Activated naive CD8-positive, alpha-beta T cell treated with anti-CD3 and anti-CD28 coated beads for 36 hours (primary cell): ENCODE results near the gene POU2F1. TPM values are rescaled to one million over a fixed set of nuclear protein-coding genes. Genes with fewer than 3 reads are reported as not detected.

Experiments
- DNase-seq: peaks from one replicate; pipeline ENCODE4 v3.0.0; 2021
- H3K27ac Mint-ChIP-seq: one replicate; pipeline ENCODE4 v1.8.0; 2022; ENCODE audit warnings: mild to moderate bottlenecking, moderate library complexity, mixed read lengths
- H3K27me3 Mint-ChIP-seq: one replicate; pipeline ENCODE4 v1.8.0; 2022; ENCODE audit warnings: mild to moderate bottlenecking, mixed read lengths
- H3K36me3 Mint-ChIP-seq: one replicate; pipeline ENCODE4 v1.8.0; 2021; ENCODE audit warnings: mild to moderate bottlenecking, mixed read lengths
- H3K4me1 Mint-ChIP-seq: one replicate; pipeline ENCODE4 v1.8.0; 2021; ENCODE audit warnings: mixed read lengths
- H3K4me3 Mint-ChIP-seq: one replicate; pipeline ENCODE4 v1.8.0; 2022; ENCODE audit warnings: mild to moderate bottlenecking, moderate library complexity, mixed read lengths
- H3K9me3 Mint-ChIP-seq: one replicate; pipeline ENCODE4 v1.8.0; 2022; ENCODE audit warnings: mixed read lengths
- total RNA-seq, 2 experiments: library from RNA; stranded (reverse); gene quantifications; one replicate each; pipeline ENCODE4 v1.2.3, GENCODE V29; 2021

The POU2F1 gene
- total RNA-seq, 2 experiments from 2014 or later, result 13.5 to 17.3 TPM

GRCh38 chr1:167263819-167264464, 43.3 kb downstream of the POU2F1 start:
- DNase-seq, result no peak
- Mint-ChIP-seq H3K36me3 (peaks cover 3% of the 10 kb centered on the region), H3K27ac (no peak overlapping the region), H3K9me3 (no peaks in the 10 kb centered on the region), H3K27me3 (no peaks in the 10 kb centered on the region), H3K4me3 (no peak overlapping the region), H3K4me1 (peaks cover 21% of the 10 kb centered on the region)

GRCh38 chr1:167266965-167267364, 46.3 kb downstream of the POU2F1 start:
- Mint-ChIP-seq H3K4me3 (no peak overlapping the region), H3K9me3 (no peaks in the 10 kb centered on the region), H3K36me3 (no peaks in the 10 kb centered on the region), H3K27ac (no peak overlapping the region), H3K4me1 (peaks cover 14% of the 10 kb centered on the region), H3K27me3 (no peaks in the 10 kb centered on the region)
- DNase-seq, result no peak

- H3K27ac Mint-ChIP-seq, result no peak overlapping the region
Measured at GRCh38 chr1:167268347-167268787, 47.7 kb downstream of the POU2F1 start.

GRCh38 chr1:167270349-167271092, 49.8 kb downstream of the POU2F1 start:
- H3K36me3 Mint-ChIP-seq, result no peaks in the 10 kb centered on the region
- no peak overlapping the region for H3K4me3 Mint-ChIP-seq
- H3K27me3 Mint-ChIP-seq, result no peaks in the 10 kb centered on the region
- H3K9me3 Mint-ChIP-seq, result peaks cover 1% of the 10 kb centered on the region
- H3K27ac Mint-ChIP-seq, result no peak overlapping the region
- no peak for DNase-seq
- H3K4me1 Mint-ChIP-seq, result peaks cover 28% of the 10 kb centered on the region

More at GRCh38 chr1:167268347-167268787, 47.7 kb downstream of the POU2F1 start:
- Mint-ChIP-seq H3K9me3 (peaks cover 1% of the 10 kb centered on the region), H3K27me3 (no peaks in the 10 kb centered on the region), H3K4me1 (peaks cover 18% of the 10 kb centered on the region), H3K36me3 (no peaks in the 10 kb centered on the region), H3K4me3 (no peak overlapping the region)
- DNase-seq, result no peak

- Mint-ChIP-seq H3K9me3 (peaks cover 1% of the 10 kb centered on the region), H3K27ac (no peak overlapping the region), H3K4me3 (no peak overlapping the region), H3K27me3 (no peaks in the 10 kb centered on the region), H3K4me1 (peaks cover 43% of the 10 kb centered on the region), H3K36me3 (peaks cover under 1% of the 10 kb centered on the region)
- DNase-seq, result no peak
Measured at GRCh38 chr1:167272369-167272957, 51.8 kb downstream of the POU2F1 start.

- no peak for DNase-seq
- Mint-ChIP-seq H3K36me3 (peaks cover 6% of the 10 kb centered on the region), H3K4me3 (no peak overlapping the region), H3K4me1 (peaks cover 44% of the 10 kb centered on the region), H3K27me3 (no peaks in the 10 kb centered on the region), H3K27ac (no peak overlapping the region), H3K9me3 (peaks cover 1% of the 10 kb centered on the region)
Measured at GRCh38 chr1:167273027-167273800, 52.5 kb downstream of the POU2F1 start.

GRCh38 chr1:167274061-167274460, 53.4 kb downstream of the POU2F1 start:
- Mint-ChIP-seq H3K4me3 (no peak overlapping the region), H3K36me3 (peaks cover 6% of the 10 kb centered on the region), H3K27me3 (no peaks in the 10 kb centered on the region), H3K27ac (no peak overlapping the region), H3K4me1 (peaks cover 42% of the 10 kb centered on the region), H3K9me3 (peaks cover 1% of the 10 kb centered on the region)
- no peak for DNase-seq

GRCh38 chr1:167276969-167277368, 56.3 kb downstream of the POU2F1 start:
- H3K9me3 Mint-ChIP-seq, result peaks cover 1% of the 10 kb centered on the region
- no peak overlapping the region for H3K4me3 Mint-ChIP-seq
- peak; percentile 9 for DNase-seq
- H3K36me3 Mint-ChIP-seq, result peaks cover 6% of the 10 kb centered on the region
- no peaks in the 10 kb centered on the region for H3K27me3 Mint-ChIP-seq
- H3K27ac Mint-ChIP-seq, result no peak overlapping the region
- peaks cover 48% of the 10 kb centered on the region for H3K4me1 Mint-ChIP-seq

- H3K4me1 Mint-ChIP-seq, result peaks cover 43% of the 10 kb centered on the region
- no peaks in the 10 kb centered on the region for H3K9me3 Mint-ChIP-seq
- no peaks in the 10 kb centered on the region for H3K27me3 Mint-ChIP-seq
- H3K36me3 Mint-ChIP-seq, result peaks cover 9% of the 10 kb centered on the region
- DNase-seq, result no peak
- no peak overlapping the region for H3K27ac Mint-ChIP-seq
- no peak overlapping the region for H3K4me3 Mint-ChIP-seq
Measured at GRCh38 chr1:167278497-167278896, 57.8 kb downstream of the POU2F1 start.

GRCh38 chr1:167280912-167281311, 60.2 kb downstream of the POU2F1 start:
- Mint-ChIP-seq H3K36me3 (peaks cover 9% of the 10 kb centered on the region), H3K4me1 (peaks cover 31% of the 10 kb centered on the region), H3K4me3 (no peak overlapping the region), H3K27me3 (no peaks in the 10 kb centered on the region), H3K27ac (no peak overlapping the region), H3K9me3 (no peaks in the 10 kb centered on the region)
- DNase-seq, result no peak

GRCh38 chr1:167288390-167289074, 67.8 kb downstream of the POU2F1 start:
- Mint-ChIP-seq H3K4me1 (peaks cover 23% of the 10 kb centered on the region), H3K4me3 (no peak overlapping the region), H3K27ac (no peak overlapping the region), H3K9me3 (no peaks in the 10 kb centered on the region), H3K36me3 (peaks cover 6% of the 10 kb centered on the region), H3K27me3 (no peaks in the 10 kb centered on the region)
- no peak for DNase-seq

GRCh38 chr1:167289075-167289442, 68.4 kb downstream of the POU2F1 start:
- peaks cover 23% of the 10 kb centered on the region for H3K4me1 Mint-ChIP-seq
- no peaks in the 10 kb centered on the region for H3K27me3 Mint-ChIP-seq
- no peak for DNase-seq
- H3K4me3 Mint-ChIP-seq, result no peak overlapping the region
- peaks cover 3% of the 10 kb centered on the region for H3K9me3 Mint-ChIP-seq
- peaks cover 6% of the 10 kb centered on the region for H3K36me3 Mint-ChIP-seq
- no peak overlapping the region for H3K27ac Mint-ChIP-seq

- peaks cover 6% of the 10 kb centered on the region for H3K36me3 Mint-ChIP-seq
- H3K9me3 Mint-ChIP-seq, result peaks cover 3% of the 10 kb centered on the region
- no peaks in the 10 kb centered on the region for H3K27me3 Mint-ChIP-seq
- DNase-seq, result no peak
- H3K4me1 Mint-ChIP-seq, result peaks cover 29% of the 10 kb centered on the region
- H3K4me3 Mint-ChIP-seq, result no peak overlapping the region
- H3K27ac Mint-ChIP-seq, result no peak overlapping the region
Measured at GRCh38 chr1:167289966-167290365, 69.3 kb downstream of the POU2F1 start.

- Mint-ChIP-seq H3K9me3 (peaks cover 3% of the 10 kb centered on the region), H3K36me3 (peaks cover 6% of the 10 kb centered on the region), H3K4me1 (peaks cover 26% of the 10 kb centered on the region), H3K4me3 (no peak overlapping the region), H3K27ac (no peak overlapping the region), H3K27me3 (no peaks in the 10 kb centered on the region)
- DNase-seq, result no peak
Measured at GRCh38 chr1:167291539-167292185, 71.0 kb downstream of the POU2F1 start.
